Right kidney (tissue), 1 donor: ENCODE data around the gene IGF2BP1.
"Not testable (repeated sequence)": the region's sequence is repeated elsewhere in the genome, so short reads cannot be mapped to it uniquely, and the experiment has no call there.

ENCODE experiments used
- DNase-seq: peaks from one replicate; pipeline ENCODE4 v3.0.0-alpha.2; 2016

Gene IGF2BP1

GRCh38 chr17:49053171-49053829 is 56.1 kb downstream of the IGF2BP1 start:
- no peak for DNase-seq

GRCh38 chr17:49054342-49055092 is 57.3 kb downstream of the IGF2BP1 start:
- no peak for DNase-seq

- no peak for DNase-seq
These were observed 58.2 kb downstream of the IGF2BP1 start for GRCh38 chr17:49055181-49055927.

GRCh38 chr17:49061524-49061943 is 64.3 kb downstream of the IGF2BP1 start:
- DNase-seq: no peak

- DNase-seq: no peak
These were observed 66.5 kb downstream of the IGF2BP1 start for GRCh38 chr17:49063652-49064051.

- no peak for DNase-seq
These were observed 70.0 kb downstream of the IGF2BP1 start for GRCh38 chr17:49067163-49067562.

GRCh38 chr17:49069585-49070273 is 72.5 kb downstream of the IGF2BP1 start:
- DNase-seq: no peak

GRCh38 chr17:49071106-49071505 is 73.9 kb downstream of the IGF2BP1 start:
- DNase-seq: no peak

- no peak for DNase-seq
These were observed 77.8 kb downstream of the IGF2BP1 start for GRCh38 chr17:49074851-49075540.

- no peak for DNase-seq
These were observed 79.6 kb downstream of the IGF2BP1 start for GRCh38 chr17:49076573-49077384.

GRCh38 chr17:49078248-49078647 is 81.1 kb downstream of the IGF2BP1 start:
- DNase-seq: no peak

- no peak for DNase-seq
These were observed 82.9 kb downstream of the IGF2BP1 start for GRCh38 chr17:49079840-49080663.

- no peak for DNase-seq
These were observed 85.0 kb downstream of the IGF2BP1 start for GRCh38 chr17:49082231-49082630.

GRCh38 chr17:49085046-49085445 is 87.9 kb downstream of the IGF2BP1 start:
- not testable (repeated sequence) for DNase-seq

GRCh38 chr17:49085565-49086315 is 88.6 kb downstream of the IGF2BP1 start:
- DNase-seq: no peak

- DNase-seq: no peak
These were observed 89.1 kb downstream of the IGF2BP1 start for GRCh38 chr17:49086316-49086605.

- DNase-seq: no peak
These were observed 89.5 kb downstream of the IGF2BP1 start for GRCh38 chr17:49086649-49087048.

- no peak for DNase-seq
These were observed 91.9 kb downstream of the IGF2BP1 start for GRCh38 chr17:49089094-49089493.

- DNase-seq: no peak
These were observed 93.9 kb downstream of the IGF2BP1 start for GRCh38 chr17:49090878-49091594.
